BE2C (cell line): ENCODE data around the gene RAPGEF6.

Experiments
- DNase-seq: peaks from one replicate; pipeline ENCODE4 v3.0.0-alpha.2; 2020
- H3K27me3 ChIP-seq: fragments of 250-450 bp; sonication (Bioruptor Pico); 2 replicates; pipeline ENCODE4 v1.5.1; 2020; ENCODE audit warnings: mild to moderate bottlenecking
- H3K36me3 ChIP-seq: fragments of 250-450 bp; sonication (Bioruptor Pico); 2 replicates; pipeline ENCODE4 v1.5.1; 2020; ENCODE audit warnings: mild to moderate bottlenecking
- H3K4me1 ChIP-seq: fragments of 250-450 bp; sonication (Bioruptor Pico); 2 replicates; pipeline ENCODE4 v1.5.1; 2020
- H3K4me3 ChIP-seq: 2 replicates; pipeline ENCODE4 v1.5.1; 2011; ENCODE audit warnings: low read depth, low read length
- H3K9me3 ChIP-seq: fragments of 250-450 bp; sonication (Bioruptor Pico); 2 replicates; pipeline ENCODE4 v1.5.1; 2020
- CTCF ChIP-seq: IDR thresholded peaks from 2 replicates; pipeline ENCODE4 v1.5.1; 2012; ENCODE audit warnings: mild to moderate bottlenecking, low read depth, low read length

The RAPGEF6 gene

GRCh38 chr5:131541071-131541470 is 94.0 kb downstream of the RAPGEF6 start:
- DNase-seq = no peak
- H3K9me3 ChIP-seq = no peaks in the 10 kb centered on the region
- H3K4me1 ChIP-seq = peaks cover 11% of the 10 kb centered on the region; the same call in 1 of the 2 replicates
- no peak overlapping the region for H3K4me3 ChIP-seq
- H3K27me3 ChIP-seq = no peaks in the 10 kb centered on the region
- TF ChIP-seq CTCF = no peak
- H3K36me3 ChIP-seq = no peaks in the 10 kb centered on the region; the same call in 1 of the 2 replicates

DNA sequence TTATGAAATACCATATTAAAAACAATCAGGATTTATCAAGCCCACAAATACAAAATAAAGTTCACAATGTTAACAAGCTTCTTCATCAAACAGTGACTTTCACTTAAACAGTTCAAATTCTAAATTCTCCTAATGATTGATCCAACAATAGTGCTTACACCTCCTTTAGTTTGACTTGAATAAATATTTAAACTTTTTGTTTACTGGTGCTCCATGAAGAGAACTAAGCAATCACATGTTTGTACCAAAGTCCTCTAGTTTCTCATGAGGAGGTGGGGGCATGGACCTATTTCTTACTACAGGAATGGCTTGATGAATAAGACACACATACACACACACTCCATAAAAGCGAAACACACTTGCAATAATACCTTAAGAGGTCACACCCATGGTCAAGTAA is 95.8 kb downstream of the RAPGEF6 start:
- H3K4me3 ChIP-seq = no peak overlapping the region
- H3K4me1 ChIP-seq = peaks cover 18% of the 10 kb centered on the region; the same call in 1 of the 2 replicates
- TF ChIP-seq CTCF = no peak
- no peak for DNase-seq
- H3K27me3 ChIP-seq = no peaks in the 10 kb centered on the region
- no peaks in the 10 kb centered on the region for H3K9me3 ChIP-seq
- no peaks in the 10 kb centered on the region for H3K36me3 ChIP-seq

DNA sequence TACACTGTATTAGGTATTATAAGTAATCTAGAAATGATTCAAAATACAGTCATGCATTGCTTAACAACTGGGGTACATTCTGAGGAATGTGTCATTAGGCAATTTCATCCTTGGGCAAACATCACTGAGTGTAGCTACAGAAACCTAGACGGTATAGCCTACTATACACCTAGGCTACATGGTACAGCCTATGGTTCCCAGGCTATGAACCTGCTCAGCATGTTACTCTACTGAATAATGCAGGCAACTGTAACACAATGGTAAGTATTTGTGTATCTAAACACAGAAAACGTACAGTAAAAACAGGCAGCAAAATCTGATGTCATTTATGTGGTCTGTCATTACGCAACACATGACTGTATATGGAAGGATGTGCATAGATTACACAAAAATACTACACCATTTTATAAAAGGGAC is 96.8 kb downstream of the RAPGEF6 start:
- no peak overlapping the region for H3K4me3 ChIP-seq
- DNase-seq = no peak
- peaks cover 27% of the 10 kb centered on the region for H3K4me1 ChIP-seq

GRCh38 chr5:131536850-131537448 is 98.1 kb downstream of the RAPGEF6 start:
- Histone ChIP-seq H3K4me1 (peaks cover 32% of the 10 kb centered on the region), H3K4me3 (no peak overlapping the region), H3K36me3 (no peaks in the 10 kb centered on the region), H3K27me3 (no peaks in the 10 kb centered on the region), H3K9me3 (no peaks in the 10 kb centered on the region)
- no peak for TF ChIP-seq CTCF
- DNase-seq = no peak

More for the DNA sequence above, 96.8 kb downstream of the RAPGEF6 start:
- no peaks in the 10 kb centered on the region for H3K27me3 ChIP-seq
- H3K9me3 ChIP-seq = no peaks in the 10 kb centered on the region
- no peak for TF ChIP-seq CTCF
- H3K36me3 ChIP-seq = no peaks in the 10 kb centered on the region

DNA sequence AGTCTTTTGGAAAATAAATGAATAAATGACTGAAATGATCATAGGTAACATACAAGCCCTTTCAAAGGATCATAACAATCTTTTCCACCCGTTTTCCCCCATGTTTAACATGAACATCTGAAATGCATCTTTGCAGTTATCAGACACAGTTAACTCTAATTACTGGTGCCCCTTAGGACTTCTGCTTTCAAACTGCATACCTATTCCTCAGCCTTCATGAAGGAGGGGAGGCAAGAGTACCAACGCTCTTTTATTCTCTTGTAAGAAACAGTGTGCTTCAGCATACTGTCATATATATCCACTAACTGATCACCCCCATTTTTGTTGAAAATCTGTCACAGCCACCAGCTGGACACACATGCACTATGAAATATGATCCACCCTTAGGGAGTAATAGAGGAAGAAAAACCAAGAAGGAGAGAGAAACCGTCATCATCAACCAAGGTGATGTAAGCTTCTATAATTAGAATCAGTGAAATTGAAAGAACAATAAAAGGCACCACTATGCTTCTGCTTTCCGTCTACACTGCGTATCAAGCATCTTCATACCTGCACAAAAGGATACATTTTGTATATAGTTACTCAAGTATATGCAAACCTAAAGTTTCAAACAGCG is 98.7 kb downstream of the RAPGEF6 start:
- no peak for TF ChIP-seq CTCF
- peaks cover 30% of the 10 kb centered on the region for H3K4me1 ChIP-seq
- H3K36me3 ChIP-seq = no peaks in the 10 kb centered on the region
- DNase-seq = no peak
- no peak overlapping the region for H3K4me3 ChIP-seq
- no peaks in the 10 kb centered on the region for H3K27me3 ChIP-seq
- H3K9me3 ChIP-seq = no peaks in the 10 kb centered on the region

- Histone ChIP-seq H3K36me3 (no peaks in the 10 kb centered on the region), H3K27me3 (no peaks in the 10 kb centered on the region)
These were observed 100.1 kb downstream of the RAPGEF6 start for GRCh38 chr5:131534974-131535373.

More at GRCh38 chr5:131534974-131535373, 100.1 kb downstream of the RAPGEF6 start:
- TF ChIP-seq CTCF = no peak
- DNase-seq = no peak
- peaks cover 34% of the 10 kb centered on the region for H3K4me1 ChIP-seq
- no peaks in the 10 kb centered on the region for H3K9me3 ChIP-seq
- no peak overlapping the region for H3K4me3 ChIP-seq
